GM19372 (cell line): ENCODE data around the gene MAGIX.
"Not testable (repeated sequence)": the region's sequence is repeated elsewhere in the genome, so short reads cannot be mapped to it uniquely, and the experiment has no call there.

Experiments
- ATAC-seq: cut with Tn5 transposase; IDR thresholded peaks from one replicate; pipeline ENCODE4 v1.9.1; 2021; ENCODE audit warnings: mild to moderate bottlenecking, low read depth, moderate library complexity; ENCODE audit not compliant: unreplicated experiment

MAGIX gene

GRCh38 chrX:49157194-49157593 lies 5.4 kb upstream of the MAGIX start:
- no peak for ATAC-seq

- no peak for ATAC-seq
Observed at GRCh38 chrX:49160908-49161307, 1.6 kb upstream of the MAGIX start.

GRCh38 chrX:49161632-49162031 lies 926 bp upstream of the MAGIX start:
- ATAC-seq, result no peak

- ATAC-seq, result peak; percentile 63
Observed at GRCh38 chrX:49163555-49164419, 1.2 kb downstream of the MAGIX start.

- no peak for ATAC-seq
Observed at GRCh38 chrX:49164589-49165360, 2.2 kb downstream of the MAGIX start.

- ATAC-seq, result no peak
Observed at GRCh38 chrX:49165901-49166881, 3.6 kb downstream of the MAGIX start.

GRCh38 chrX:49166914-49167739 lies 4.6 kb downstream of the MAGIX start:
- ATAC-seq, result no peak

- ATAC-seq, result no peak
Observed at GRCh38 chrX:49167740-49168108, 5.2 kb downstream of the MAGIX start.

GRCh38 chrX:49171752-49172279 lies 9.3 kb downstream of the MAGIX start, which contains the start of gene PLP2:
TSS of gene PLP2 (plus strand) at chrX:49171898. CDS start at chrX:49172001, 103 bp downstream.
- no peak for ATAC-seq

GRCh38 chrX:49172280-49172780 lies 9.8 kb downstream of the MAGIX start:
- ATAC-seq, result peak; percentile 69

GRCh38 chrX:49173544-49173943 lies 11.0 kb downstream of the MAGIX start:
- ATAC-seq, result not testable (repeated sequence)

GRCh38 chrX:49174723-49175122 lies 12.2 kb downstream of the MAGIX start:
- ATAC-seq, result no peak

GRCh38 chrX:49175435-49176274 lies 13.1 kb downstream of the MAGIX start:
- no peak for ATAC-seq

- no peak for ATAC-seq
Observed at GRCh38 chrX:49176421-49177326, 14.1 kb downstream of the MAGIX start.

GRCh38 chrX:49177338-49177833 lies 14.8 kb downstream of the MAGIX start:
- no peak for ATAC-seq

- no peak for ATAC-seq
Observed at GRCh38 chrX:49177873-49178480, 15.4 kb downstream of the MAGIX start.

- no peak for ATAC-seq
Observed at GRCh38 chrX:49178537-49178936, 16.0 kb downstream of the MAGIX start.
